ENCODE measurements around the gene KRT85. TPM values are rescaled to one million over a fixed set of nuclear protein-coding genes. Genes with fewer than 3 reads are reported as not detected.

The KRT85 gene
- total and polyA plus RNA-seq, 10 of the 15 experiments (the other 5 are each of a cell fraction or from before 2014, with no cell fraction given), result 0.05 to 0.18 (median 0.11) TPM; not detected in 6

GRCh38 chr12:52331039-52331438 lies 36.2 kb downstream of the KRT85 start (continued):
- TF ChIP-seq ZNF592 (IDR thresholded peaks at IDR 0.05), result no peak
- no peak for TF ChIP-seq IKZF2 (IDR thresholded peaks at IDR 0.05)
- TF ChIP-seq RCOR1 (conservative IDR thresholded peaks at IDR 0.05; ENCODE audit: low read depth, low read length), result no peak
- no peak for TF ChIP-seq CBX5 (IDR thresholded peaks at IDR 0.05; ENCODE audit: low read depth)
- TF ChIP-seq CUX1 (IDR thresholded peaks at IDR 0.05; ENCODE audit: insufficient replicate concordance, low read depth, low read length), result no peak
- TF ChIP-seq NRF1 (conservative IDR thresholded peaks at IDR 0.05; ENCODE audit: low read depth, low read length), result no peak
- TF ChIP-seq MEF2A (IDR thresholded peaks at IDR 0.05; ENCODE audit: insufficient read depth, low read depth, low read length), result no peak
- no peak for TF ChIP-seq TCF7 (IDR thresholded peaks at IDR 0.05; ENCODE audit: borderline replicate concordance)
- TF ChIP-seq SPI1 (IDR thresholded peaks at IDR 0.05; ENCODE audit: borderline replicate concordance, insufficient read depth, low read depth, low read length), result no peak
